RWPE2 (cell line): Measurements from ENCODE around the gene PTGER4.

Experiments
- ATAC-seq: fragments of 200-7000 bp; cut with Tn5 transposase; 3 replicates; pipeline ENCODE4 v1.9.1; 2021; ENCODE audit warnings: low read depth
- DNase-seq: peaks from one replicate; pipeline ENCODE4 v3.0.0-alpha.2; 2020; ENCODE audit warnings: low spot score
- H3K27ac ChIP-seq: fragments of 450-650 bp; 2 replicates; pipeline ENCODE4 v1.5.1; 2017; ENCODE audit warnings: mild to moderate bottlenecking; ENCODE audit not compliant: poor library complexity, severe bottlenecking
- H3K27me3 ChIP-seq: fragments of 250-450 bp; sonication (Bioruptor Pico); 2 replicates; pipeline ENCODE4 v1.5.1; 2021; ENCODE audit warnings: mild to moderate bottlenecking, moderate library complexity; ENCODE audit not compliant: insufficient read depth, poor library complexity, severe bottlenecking
- H3K36me3 ChIP-seq: fragments of 250-450 bp; sonication (Bioruptor Pico); 2 replicates; pipeline ENCODE4 v1.5.1; 2020; ENCODE audit warnings: low read depth, mild to moderate bottlenecking, moderate library complexity
- H3K4me1 ChIP-seq: fragments of 250-450 bp; sonication (Bioruptor Pico); 2 replicates; pipeline ENCODE4 v1.5.1; 2021; ENCODE audit warnings: mild to moderate bottlenecking, moderate library complexity; ENCODE audit not compliant: insufficient read depth, poor library complexity, severe bottlenecking
- H3K4me3 ChIP-seq: fragments of 250-450 bp; sonication (Bioruptor Pico); 2 replicates; pipeline ENCODE4 v1.5.1; 2021; ENCODE audit warnings: mild to moderate bottlenecking, moderate library complexity; ENCODE audit not compliant: severe bottlenecking
- H3K9me3 ChIP-seq: fragments of 250-450 bp; sonication (Bioruptor Pico); 2 replicates; pipeline ENCODE4 v1.5.1; 2021; ENCODE audit warnings: mild to moderate bottlenecking, moderate library complexity; ENCODE audit not compliant: severe bottlenecking
- TF ChIP-seq, protein P1 (sequence below): fragments of 450-650 bp; IDR thresholded peaks from one replicate; pipeline ENCODE4 v1.5.1; 2017; ENCODE audit warnings: mild to moderate bottlenecking, moderate library complexity; ENCODE audit not compliant: poor library complexity, severe bottlenecking

PTGER4 gene

DNA sequence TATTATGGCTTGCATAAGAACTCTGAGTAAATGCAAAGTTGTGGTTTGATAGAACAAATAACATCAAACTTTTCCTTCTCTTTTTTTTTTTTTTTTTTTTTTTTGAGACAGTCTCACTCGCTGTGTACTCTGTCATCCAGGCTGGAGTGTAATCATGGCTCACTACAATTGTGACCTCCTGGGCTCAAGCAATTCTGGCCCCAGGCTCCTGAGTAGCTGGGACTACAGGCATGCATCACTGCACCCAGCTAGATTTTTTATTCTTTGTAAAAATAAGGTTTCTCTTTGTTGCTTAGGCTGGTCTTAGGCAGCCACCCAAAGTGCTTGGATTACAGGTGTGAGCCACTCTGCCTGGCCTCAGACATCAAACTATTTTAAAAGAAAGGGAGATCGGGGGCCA lies 19.0 kb upstream of the PTGER4 start:
- DNase-seq (no peak), ATAC-seq (no peak)
- Histone ChIP-seq H3K9me3 (no peaks in the 10 kb centered on the region), H3K36me3 (no peaks in the 10 kb centered on the region), H3K4me3 (no peak overlapping the region), H3K4me1 (no peaks in the 10 kb centered on the region), H3K27ac (no peak overlapping the region), H3K27me3 (no peaks in the 10 kb centered on the region)
- TF ChIP-seq, protein P1, sequence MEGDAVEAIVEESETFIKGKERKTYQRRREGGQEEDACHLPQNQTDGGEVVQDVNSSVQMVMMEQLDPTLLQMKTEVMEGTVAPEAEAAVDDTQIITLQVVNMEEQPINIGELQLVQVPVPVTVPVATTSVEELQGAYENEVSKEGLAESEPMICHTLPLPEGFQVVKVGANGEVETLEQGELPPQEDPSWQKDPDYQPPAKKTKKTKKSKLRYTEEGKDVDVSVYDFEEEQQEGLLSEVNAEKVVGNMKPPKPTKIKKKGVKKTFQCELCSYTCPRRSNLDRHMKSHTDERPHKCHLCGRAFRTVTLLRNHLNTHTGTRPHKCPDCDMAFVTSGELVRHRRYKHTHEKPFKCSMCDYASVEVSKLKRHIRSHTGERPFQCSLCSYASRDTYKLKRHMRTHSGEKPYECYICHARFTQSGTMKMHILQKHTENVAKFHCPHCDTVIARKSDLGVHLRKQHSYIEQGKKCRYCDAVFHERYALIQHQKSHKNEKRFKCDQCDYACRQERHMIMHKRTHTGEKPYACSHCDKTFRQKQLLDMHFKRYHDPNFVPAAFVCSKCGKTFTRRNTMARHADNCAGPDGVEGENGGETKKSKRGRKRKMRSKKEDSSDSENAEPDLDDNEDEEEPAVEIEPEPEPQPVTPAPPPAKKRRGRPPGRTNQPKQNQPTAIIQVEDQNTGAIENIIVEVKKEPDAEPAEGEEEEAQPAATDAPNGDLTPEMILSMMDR, result no peak

DNA sequence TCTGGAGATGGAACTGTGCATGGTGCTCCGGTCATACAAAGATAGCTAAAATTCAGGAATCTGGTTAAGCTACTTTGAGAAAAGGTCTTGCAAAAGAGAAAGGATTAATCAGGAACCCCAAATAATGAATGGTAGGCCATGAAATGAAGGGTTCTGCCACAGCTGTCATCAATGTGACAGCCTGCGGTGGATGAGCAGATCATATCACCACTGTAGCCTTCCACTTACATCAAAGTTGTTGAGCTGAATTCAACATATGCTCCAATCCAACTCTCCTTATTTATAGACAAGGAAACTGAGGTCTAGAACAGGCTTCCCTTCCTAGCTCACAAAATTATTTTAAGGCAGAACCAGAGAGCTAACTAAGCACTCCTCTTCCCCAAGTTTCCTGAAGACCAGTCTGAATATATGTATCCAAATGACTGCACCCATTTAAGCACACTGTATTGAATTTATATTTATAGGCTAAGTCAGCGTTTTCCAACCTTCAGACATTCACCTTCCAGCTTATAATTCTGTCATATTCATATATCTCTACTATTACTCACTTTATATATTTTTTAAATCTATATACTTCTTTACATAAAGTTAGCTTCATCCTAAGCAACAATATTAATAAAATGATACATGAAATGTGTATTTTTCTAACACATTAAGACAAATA lies 13.9 kb upstream of the PTGER4 start:
- Histone ChIP-seq H3K27ac (no peak overlapping the region), H3K36me3 (no peaks in the 10 kb centered on the region), H3K4me1 (peaks cover 8% of the 10 kb centered on the region), H3K27me3 (no peaks in the 10 kb centered on the region), H3K4me3 (no peak overlapping the region), H3K9me3 (no peaks in the 10 kb centered on the region)
- ATAC-seq, result no peak
- TF ChIP-seq, protein P1, result no peak
- no peak for DNase-seq

DNA sequence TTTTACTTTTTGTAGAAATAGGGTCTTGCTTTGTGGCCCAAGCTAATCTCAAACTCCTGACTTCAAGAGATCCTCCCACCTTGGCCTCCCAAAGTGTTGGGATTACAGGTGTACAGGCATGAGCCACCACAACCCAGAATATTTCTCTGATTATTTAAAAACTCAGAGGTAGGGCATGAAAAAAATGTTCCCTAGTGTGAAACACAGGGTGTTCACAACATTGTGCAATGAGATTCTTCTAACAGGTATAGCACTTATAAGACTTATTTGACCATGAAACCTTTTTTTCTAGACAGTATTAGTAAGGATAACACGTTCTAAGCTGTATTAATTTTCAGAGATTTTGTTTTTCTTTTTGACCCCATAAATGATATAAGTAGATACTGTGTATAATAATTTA lies 13.1 kb upstream of the PTGER4 start:
- Histone ChIP-seq H3K27me3 (no peaks in the 10 kb centered on the region), H3K4me3 (no peak overlapping the region)
- no peak for ATAC-seq

DNA sequence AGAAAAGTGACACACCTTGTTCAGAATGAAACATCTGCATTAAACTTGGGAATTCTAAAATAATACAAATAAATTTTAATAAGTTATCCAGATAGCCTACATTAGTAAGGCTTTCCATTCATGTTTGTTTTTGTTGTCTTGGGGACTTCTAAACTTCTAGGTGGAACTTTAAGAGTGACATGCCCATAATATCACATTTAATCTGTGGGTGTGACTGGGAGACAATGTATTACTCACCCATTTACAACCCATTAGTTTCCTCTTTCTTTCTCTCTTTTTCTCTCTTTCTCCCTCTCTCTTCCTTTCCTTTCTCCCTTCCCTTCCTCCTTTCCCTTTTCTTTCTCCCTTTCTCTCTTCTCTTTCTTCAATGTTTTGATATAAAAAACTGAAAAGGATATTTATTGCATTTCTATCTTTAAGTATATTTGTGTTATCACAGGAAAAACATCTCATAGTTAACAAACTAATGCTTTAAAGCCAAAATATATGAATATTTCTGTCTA lies 12.5 kb upstream of the PTGER4 start:
- Histone ChIP-seq H3K27me3 (no peaks in the 10 kb centered on the region), H3K4me3 (no peak overlapping the region), H3K36me3 (no peaks in the 10 kb centered on the region), H3K27ac (no peak overlapping the region), H3K4me1 (peaks cover 8% of the 10 kb centered on the region), H3K9me3 (no peaks in the 10 kb centered on the region)
- no peak for DNase-seq
- no peak for ATAC-seq
- TF ChIP-seq, protein P1, result no peak

More for the DNA sequence above, 13.1 kb upstream of the PTGER4 start:
- H3K27ac ChIP-seq, result no peak overlapping the region
- TF ChIP-seq, protein P1, result no peak
- DNase-seq, result no peak
- no peaks in the 10 kb centered on the region for H3K9me3 ChIP-seq
- H3K36me3 ChIP-seq, result no peaks in the 10 kb centered on the region
- peaks cover 8% of the 10 kb centered on the region for H3K4me1 ChIP-seq
